GM19467 (cell line): ENCODE measurements around the gene STAM2.
"Not testable (repeated sequence)": the region's sequence is repeated elsewhere in the genome, so short reads cannot be mapped to it uniquely, and the experiment has no call there.

Source experiments
- ATAC-seq: cut with Tn5 transposase; IDR thresholded peaks from one replicate; pipeline ENCODE4 v1.9.1; 2021; ENCODE audit warnings: mild to moderate bottlenecking, moderate library complexity; ENCODE audit not compliant: unreplicated experiment

Gene STAM2

GRCh38 chr2:152173831-152174230 is 1.7 kb downstream of the STAM2 start:
- no peak for ATAC-seq

- ATAC-seq, result not testable (repeated sequence)
Observed at GRCh38 chr2:152172201-152172785, 3.3 kb downstream of the STAM2 start.

- no peak for ATAC-seq
Observed at GRCh38 chr2:152171718-152172117, 3.8 kb downstream of the STAM2 start.

- ATAC-seq, result not testable (repeated sequence)
Observed at GRCh38 chr2:152169158-152169557, 6.4 kb downstream of the STAM2 start.

GRCh38 chr2:152167470-152167869 is 8.1 kb downstream of the STAM2 start:
- ATAC-seq, result not testable (repeated sequence)

GRCh38 chr2:152167065-152167464 is 8.5 kb downstream of the STAM2 start:
- ATAC-seq, result peak; percentile 35

GRCh38 chr2:152166633-152167032 is 8.9 kb downstream of the STAM2 start:
- peak; percentile 69 for ATAC-seq

GRCh38 chr2:152165780-152166179 is 9.8 kb downstream of the STAM2 start:
- no peak for ATAC-seq

GRCh38 chr2:152165306-152165705 is 10.3 kb downstream of the STAM2 start:
- no peak for ATAC-seq

GRCh38 chr2:152163669-152164068 is 11.9 kb downstream of the STAM2 start:
- ATAC-seq, result not testable (repeated sequence)

- no peak for ATAC-seq
Observed at GRCh38 chr2:152162141-152162540, 13.4 kb downstream of the STAM2 start.

- ATAC-seq, result peak; percentile 62
Observed at GRCh38 chr2:152161598-152161997, 14.0 kb downstream of the STAM2 start.

GRCh38 chr2:152160378-152160777 is 15.2 kb downstream of the STAM2 start:
- ATAC-seq, result not testable (repeated sequence)

GRCh38 chr2:152157253-152157652 is 18.3 kb downstream of the STAM2 start:
- no peak for ATAC-seq

- no peak for ATAC-seq
Observed at GRCh38 chr2:152155209-152155608, 20.4 kb downstream of the STAM2 start.

- ATAC-seq, result no peak
Observed at GRCh38 chr2:152154462-152154861, 21.1 kb downstream of the STAM2 start.

GRCh38 chr2:152134488-152135280 is 40.9 kb downstream of the STAM2 start:
- ATAC-seq, result peak; percentile 69

- ATAC-seq, result no peak
Observed at GRCh38 chr2:152132306-152132705, 43.3 kb downstream of the STAM2 start.

- no peak for ATAC-seq
Observed at GRCh38 chr2:152127628-152128027, 47.9 kb downstream of the STAM2 start.

- ATAC-seq, result no peak
Observed at GRCh38 chr2:152126664-152127063, 48.9 kb downstream of the STAM2 start.

GRCh38 chr2:152122161-152122560 is 53.4 kb downstream of the STAM2 start:
- ATAC-seq, result no peak

GRCh38 chr2:152120430-152120829 is 55.1 kb downstream of the STAM2 start:
- no peak for ATAC-seq
